Mesenteric fat pad (tissue), 1 donor: Measurements from ENCODE around the gene TMEM14C. TPM values are rescaled to one million over a fixed set of nuclear protein-coding genes. Genes with fewer than 3 reads are reported as not detected.

ENCODE experiments used
- DNase-seq: peaks from one replicate; pipeline ENCODE4 v3.0.0-alpha.2; 2020; ENCODE audit warnings: low spot score
- total RNA-seq: library from RNA; stranded (reverse); fragmentation: NEBNext Ultra II Directional; extraction: Animal tissue kit (Norgen Biotek cat#: 25700); gene quantifications from one replicate; pipeline ENCODE4 v1.2.1, GENCODE V29; 2021
- donor health status: DM: yes; HTN: yes; CAD: no.

Gene TMEM14C
- total RNA-seq, 1 donor from 2014 or later: 84.8 TPM

GRCh38 chr6:10759884-10760329, 37.0 kb downstream of the TMEM14C start:
- no peak for DNase-seq

GRCh38 chr6:10763006-10763405, 40.1 kb downstream of the TMEM14C start:
- no peak for DNase-seq

- DNase-seq: no peak
These were observed 46.5 kb downstream of the TMEM14C start for GRCh38 chr6:10769419-10769818.

GRCh38 chr6:10771371-10771894, 48.6 kb downstream of the TMEM14C start:
- no peak for DNase-seq

- no peak for DNase-seq
These were observed 55.4 kb downstream of the TMEM14C start for GRCh38 chr6:10778230-10778629.

GRCh38 chr6:10779076-10779475, 56.2 kb downstream of the TMEM14C start:
- DNase-seq: no peak

Other genes with a start within 250 kb of the TMEM14C start
- 3.0 TPM for gene GCNT2, start 201.7 kb upstream of the TMEM14C start, total RNA-seq
- gene C6orf52, start 28.5 kb upstream of the TMEM14C start, total RNA-seq: 1.1 TPM
- gene PAK1IP1, start 28.1 kb upstream of the TMEM14C start, total RNA-seq: 17.3 TPM
- 67.8 TPM for gene TMEM14B, start 24.7 kb downstream of the TMEM14C start, total RNA-seq
- gene MAK, start 115.5 kb downstream of the TMEM14C start, total RNA-seq: 0.71 TPM
- gene GCM2, start 159.0 kb downstream of the TMEM14C start, total RNA-seq: not detected
- 0.93 TPM for gene SYCP2L, start 164.0 kb downstream of the TMEM14C start, total RNA-seq